ENCODE measurements around the gene PRUNE2.

DNA sequence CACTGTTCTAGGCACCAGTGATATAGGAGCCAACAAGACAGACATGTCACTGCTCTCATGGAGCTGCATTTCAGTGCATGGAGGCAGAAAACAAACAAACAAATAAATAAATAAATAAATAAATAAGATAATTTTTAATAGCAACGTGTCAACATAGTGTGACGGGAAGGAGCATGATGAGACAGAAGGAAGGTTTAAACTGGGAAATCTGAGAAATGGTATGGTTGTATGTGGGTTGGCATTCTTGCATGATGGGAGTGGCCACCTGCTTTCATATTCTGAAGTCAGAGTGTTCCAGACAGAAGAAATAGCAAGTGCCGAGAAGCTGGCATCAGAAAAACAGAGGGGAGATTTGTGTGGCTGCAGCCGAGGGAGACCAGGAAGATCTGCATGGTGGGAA is 141.8 kb downstream of the PRUNE2 start, which contains the start of gene PCA3:
- TF ChIP-seq, protein P1, sequence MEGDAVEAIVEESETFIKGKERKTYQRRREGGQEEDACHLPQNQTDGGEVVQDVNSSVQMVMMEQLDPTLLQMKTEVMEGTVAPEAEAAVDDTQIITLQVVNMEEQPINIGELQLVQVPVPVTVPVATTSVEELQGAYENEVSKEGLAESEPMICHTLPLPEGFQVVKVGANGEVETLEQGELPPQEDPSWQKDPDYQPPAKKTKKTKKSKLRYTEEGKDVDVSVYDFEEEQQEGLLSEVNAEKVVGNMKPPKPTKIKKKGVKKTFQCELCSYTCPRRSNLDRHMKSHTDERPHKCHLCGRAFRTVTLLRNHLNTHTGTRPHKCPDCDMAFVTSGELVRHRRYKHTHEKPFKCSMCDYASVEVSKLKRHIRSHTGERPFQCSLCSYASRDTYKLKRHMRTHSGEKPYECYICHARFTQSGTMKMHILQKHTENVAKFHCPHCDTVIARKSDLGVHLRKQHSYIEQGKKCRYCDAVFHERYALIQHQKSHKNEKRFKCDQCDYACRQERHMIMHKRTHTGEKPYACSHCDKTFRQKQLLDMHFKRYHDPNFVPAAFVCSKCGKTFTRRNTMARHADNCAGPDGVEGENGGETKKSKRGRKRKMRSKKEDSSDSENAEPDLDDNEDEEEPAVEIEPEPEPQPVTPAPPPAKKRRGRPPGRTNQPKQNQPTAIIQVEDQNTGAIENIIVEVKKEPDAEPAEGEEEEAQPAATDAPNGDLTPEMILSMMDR (optimal IDR thresholded peaks at IDR 0.05 in 1 of 3, IDR thresholded peaks at IDR 0.05 in 1 of 3, conservative IDR thresholded peaks at IDR 0.05 in 1 of 3; ENCODE audit: extremely low read depth in 1 of 3, insufficient read depth in 2 of 3, low read length in 3 of 3) = no peak
- TF ChIP-seq EZH2 (IDR thresholded peaks at IDR 0.05; ENCODE audit: low read length) = no peak

All from keratinocyte (primary cell).